Femur (tissue), 1 donor: ENCODE data around the gene ARMC3.
"Not testable (repeated sequence)": the region's sequence is repeated elsewhere in the genome, so short reads cannot be mapped to it uniquely, and the experiment has no call there.

Source experiments
- DNase-seq: peaks from one replicate; pipeline ENCODE4 v3.0.0-alpha.2; 2017

Gene ARMC3

GRCh38 chr10:23051855-23052331 lies 124.0 kb downstream of the ARMC3 start:
- no peak for DNase-seq

GRCh38 chr10:23053036-23053435 lies 125.2 kb downstream of the ARMC3 start:
- DNase-seq: no peak

GRCh38 chr10:23055424-23056185 lies 127.8 kb downstream of the ARMC3 start:
- no peak for DNase-seq

GRCh38 chr10:23056186-23056579 lies 128.3 kb downstream of the ARMC3 start:
- DNase-seq: no peak

GRCh38 chr10:23058366-23058765 lies 130.5 kb downstream of the ARMC3 start:
- no peak for DNase-seq

- DNase-seq: no peak
Measured at GRCh38 chr10:23060918-23061317, 133.1 kb downstream of the ARMC3 start.

- no peak for DNase-seq
Measured at GRCh38 chr10:23063045-23063972, 135.5 kb downstream of the ARMC3 start.

GRCh38 chr10:23063973-23064812 lies 136.3 kb downstream of the ARMC3 start:
- DNase-seq: no peak

GRCh38 chr10:23064813-23065114 lies 136.9 kb downstream of the ARMC3 start:
- DNase-seq: not testable (repeated sequence)

GRCh38 chr10:23065181-23065948 lies 137.5 kb downstream of the ARMC3 start:
- DNase-seq: peak; percentile 87

- DNase-seq: no peak
Measured at GRCh38 chr10:23067337-23067736, 139.5 kb downstream of the ARMC3 start.

- DNase-seq: peak; percentile 75
Measured at GRCh38 chr10:23067939-23068775, 140.3 kb downstream of the ARMC3 start.

- no peak for DNase-seq
Measured at GRCh38 chr10:23069019-23069815, 141.4 kb downstream of the ARMC3 start.

GRCh38 chr10:23070092-23070912 lies 142.4 kb downstream of the ARMC3 start:
- DNase-seq: not testable (repeated sequence)

- no peak for DNase-seq
Measured at GRCh38 chr10:23070913-23071218, 143.0 kb downstream of the ARMC3 start.

- not testable (repeated sequence) for DNase-seq
Measured at GRCh38 chr10:23072593-23072992, 144.7 kb downstream of the ARMC3 start.

GRCh38 chr10:23073527-23073926 lies 145.7 kb downstream of the ARMC3 start:
- DNase-seq: no peak

- DNase-seq: no peak
Measured at GRCh38 chr10:23075672-23076071, 147.8 kb downstream of the ARMC3 start.

- no peak for DNase-seq
Measured at GRCh38 chr10:23078114-23078513, 150.3 kb downstream of the ARMC3 start.

- no peak for DNase-seq
Measured at GRCh38 chr10:23079700-23080099, 151.8 kb downstream of the ARMC3 start.
